Natural killer cell (primary cell): ENCODE measurements around the gene ZNF526. TPM values are rescaled to one million over a fixed set of nuclear protein-coding genes. Genes with fewer than 3 reads are reported as not detected.

Experiments used
- ATAC-seq, 3 donors: fragments of 150-1000 bp in 2 of 3; fragments of 200-7000 bp in 1 of 3; cut with Tn5 transposase; 1 replicate in 1 of 3; 2 replicates in 2 of 3; pipeline ENCODE4 v1.10.0; 2021; ENCODE audit warnings: mild to moderate bottlenecking in 2 of 3, moderate library complexity in 2 of 3
- DNase-seq, 2 donors: peaks; one replicate each; pipeline versions ENCODE4 v3.0.0 to v3.0.0-alpha.2; 2013 to 2021; ENCODE audit warnings: mixed read lengths in 1 of 2
- H3K27ac ChIP-seq: one replicate; pipeline ENCODE4 v1.5.1; 2013; ENCODE audit warnings: mild to moderate bottlenecking, low read length
- H3K27me3 ChIP-seq: one replicate; pipeline ENCODE4 v1.6.1; 2013; ENCODE audit warnings: low read length; ENCODE audit not compliant: control insufficient read depth, insufficient read depth
- H3K36me3 ChIP-seq: one replicate; pipeline ENCODE4 v1.6.1; 2013; ENCODE audit warnings: low read length; ENCODE audit not compliant: control insufficient read depth, insufficient read depth
- H3K4me1 ChIP-seq: one replicate; pipeline ENCODE4 v1.6.1; 2013; ENCODE audit warnings: low read length; ENCODE audit not compliant: control insufficient read depth, insufficient read depth
- H3K4me3 ChIP-seq: one replicate; pipeline ENCODE4 v1.5.1; 2013; ENCODE audit warnings: low read length
- H3K9me3 ChIP-seq: one replicate; pipeline ENCODE4 v1.6.1; 2013; ENCODE audit warnings: low read length; ENCODE audit not compliant: control insufficient read depth, insufficient read depth
- H3K27ac Mint-ChIP-seq, 2 donors: one replicate each; pipeline ENCODE4 v1.8.0; 2022; ENCODE audit warnings: mild to moderate bottlenecking in 2 of 2, mixed read lengths in 2 of 2, moderate library complexity in 1 of 2
- H3K27me3 Mint-ChIP-seq, 2 donors: one replicate each; pipeline ENCODE4 v1.8.0; 2022; ENCODE audit warnings: low read depth in 2 of 2, mixed read lengths in 2 of 2
- H3K36me3 Mint-ChIP-seq: one replicate; pipeline ENCODE4 v1.8.0; 2022; ENCODE audit warnings: mixed read lengths
- H3K4me1 Mint-ChIP-seq, 2 donors: one replicate each; pipeline ENCODE4 v1.8.0; 2022; ENCODE audit warnings: mixed read lengths in 2 of 2
- H3K4me3 Mint-ChIP-seq: one replicate; pipeline ENCODE4 v1.8.0; 2022; ENCODE audit warnings: mild to moderate bottlenecking, moderate library complexity, mixed read lengths
- H3K9me3 Mint-ChIP-seq, 2 donors: one replicate each; pipeline ENCODE4 v1.8.0; 2022; ENCODE audit warnings: mixed read lengths in 2 of 2
- WGBS: methylation state at CpG from one replicate; pipeline ENCODE4 v1.1.7; 2013; ENCODE audit warnings: missing lambda C conversion rate; ENCODE audit not compliant: insufficient coverage; 5-methylcytosine and 5-hydroxymethylcytosine counted together
- intact Hi-C: fragments of 100-400 bp; cut with micrococcal nuclease; formaldehyde crosslinking; loops from one replicate; pipeline ENCODE4 v1.14.2; 2022
- total RNA-seq, 4 donors: library from RNA; stranded (reverse); fragments of 120-200 nt in 1 of 4; gene quantifications; one replicate each; pipeline versions ENCODE4 v1.2.3 to v1.2.4, GENCODE V29; 2013 to 2022
- TF ChIP-seq, protein P1 (sequence below): fragments of 200-600 bp; IDR thresholded peaks from one replicate; pipeline ENCODE4 v1.8.0; 2022; ENCODE audit warnings: antibody characterized with exemption

Gene ZNF526
- total RNA-seq, 3 donors from 2014 or later (not counting 1 experiment from before 2014, with no cell fraction given): 8.8 to 10.6 (median 10.2) TPM

DNA sequence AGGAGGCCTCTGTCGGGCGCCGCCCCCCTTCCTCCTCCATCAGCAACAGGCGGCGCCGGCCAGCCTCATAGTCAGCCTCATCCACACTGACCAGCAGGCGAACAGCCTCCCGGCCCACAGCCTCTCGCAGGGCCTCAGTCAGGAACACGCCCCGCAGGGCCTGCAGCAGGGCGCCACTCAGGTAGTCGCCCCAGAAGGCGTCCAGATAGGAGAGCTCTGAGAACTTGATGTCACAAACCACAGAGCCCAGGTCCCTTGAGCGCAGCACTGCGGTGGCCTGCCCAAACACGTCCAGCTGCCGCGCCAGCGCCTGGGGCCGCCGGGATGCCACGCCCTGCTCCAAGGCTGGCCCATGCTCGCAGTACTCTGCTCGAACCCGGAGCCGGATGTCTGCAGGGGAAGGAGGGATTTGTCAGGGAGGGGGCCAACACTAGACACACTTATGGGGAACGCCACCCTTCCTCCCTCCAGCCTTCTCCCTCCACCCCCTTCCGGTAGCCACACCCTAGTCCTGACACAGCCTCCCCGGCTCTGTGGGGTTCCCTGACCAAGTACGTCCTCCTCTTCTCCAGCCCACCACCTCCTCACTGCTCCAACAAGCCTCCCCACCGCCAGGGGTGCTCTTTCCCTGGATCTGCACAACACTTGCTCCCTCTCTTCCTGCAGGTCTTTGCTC, 20.5 kb upstream of the ZNF526 start:
- Mint-ChIP-seq H3K36me3 (no peaks in the 10 kb centered on the region), H3K4me3 (peak overlapping the region; percentile 88), H3K27me3 (no peaks in the 10 kb centered on the region), H3K9me3 (no peaks in the 10 kb centered on the region), H3K27ac (peak overlapping the region; percentile 91 to 95), H3K4me1 (peaks cover 77 to 79% of the 10 kb centered on the region in 2 donors)
- Histone ChIP-seq H3K27me3 (no peaks in the 10 kb centered on the region), H3K27ac (peak overlapping the region; percentile 90), H3K36me3 (peaks cover 42% of the 10 kb centered on the region), H3K4me3 (peak overlapping the region; percentile 31), H3K9me3 (no peaks in the 10 kb centered on the region), H3K4me1 (peaks cover 93% of the 10 kb centered on the region)
- intact Hi-C loops: loop anchor here (2.0 to 5.0 kb wide), 3 partner anchors 15 to 83 kb away; partner anchors contain the start of gene POU2F2
- TF ChIP-seq, protein P1, sequence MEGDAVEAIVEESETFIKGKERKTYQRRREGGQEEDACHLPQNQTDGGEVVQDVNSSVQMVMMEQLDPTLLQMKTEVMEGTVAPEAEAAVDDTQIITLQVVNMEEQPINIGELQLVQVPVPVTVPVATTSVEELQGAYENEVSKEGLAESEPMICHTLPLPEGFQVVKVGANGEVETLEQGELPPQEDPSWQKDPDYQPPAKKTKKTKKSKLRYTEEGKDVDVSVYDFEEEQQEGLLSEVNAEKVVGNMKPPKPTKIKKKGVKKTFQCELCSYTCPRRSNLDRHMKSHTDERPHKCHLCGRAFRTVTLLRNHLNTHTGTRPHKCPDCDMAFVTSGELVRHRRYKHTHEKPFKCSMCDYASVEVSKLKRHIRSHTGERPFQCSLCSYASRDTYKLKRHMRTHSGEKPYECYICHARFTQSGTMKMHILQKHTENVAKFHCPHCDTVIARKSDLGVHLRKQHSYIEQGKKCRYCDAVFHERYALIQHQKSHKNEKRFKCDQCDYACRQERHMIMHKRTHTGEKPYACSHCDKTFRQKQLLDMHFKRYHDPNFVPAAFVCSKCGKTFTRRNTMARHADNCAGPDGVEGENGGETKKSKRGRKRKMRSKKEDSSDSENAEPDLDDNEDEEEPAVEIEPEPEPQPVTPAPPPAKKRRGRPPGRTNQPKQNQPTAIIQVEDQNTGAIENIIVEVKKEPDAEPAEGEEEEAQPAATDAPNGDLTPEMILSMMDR: peak; percentile 13
- peak; percentile 22 to 40 (median 28) for ATAC-seq
- WGBS: under 1% methylated on average over 30 of the region's 32 CpGs
- peak; percentile 37 to 73 for DNase-seq

DNA sequence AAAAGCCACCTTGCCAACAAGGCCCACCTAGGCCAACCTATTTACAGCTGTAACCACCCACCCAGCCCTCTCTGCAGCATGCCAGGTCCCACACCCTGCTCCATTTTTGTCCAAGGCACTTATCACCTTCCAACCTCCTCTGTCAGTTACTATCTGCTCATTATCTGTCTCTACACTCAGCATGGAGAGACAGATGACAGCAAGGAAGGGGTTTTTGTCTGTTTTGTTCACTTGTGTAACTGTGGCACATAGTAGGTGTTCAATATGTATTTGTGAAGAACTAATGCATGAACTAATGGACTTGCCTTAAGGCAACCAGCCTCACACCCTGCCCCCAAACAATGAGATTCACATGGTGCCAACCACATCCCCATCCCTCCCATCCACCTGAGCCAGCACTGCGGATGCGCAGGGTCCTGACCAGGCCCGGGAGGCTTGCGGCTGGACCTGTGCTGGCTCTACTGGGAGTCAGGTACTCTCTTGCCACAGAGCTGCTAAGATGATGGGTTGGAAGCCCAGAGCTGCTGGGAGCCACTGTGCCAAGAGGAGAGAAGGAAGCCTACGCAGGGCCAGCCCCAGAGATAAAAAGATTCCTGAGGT, 19.9 kb upstream of the ZNF526 start:
- H3K4me3 ChIP-seq: peak overlapping the region; percentile 31
- Mint-ChIP-seq H3K27me3 (no peaks in the 10 kb centered on the region), H3K36me3 (no peaks in the 10 kb centered on the region), H3K9me3 (no peaks in the 10 kb centered on the region), H3K27ac (peak overlapping the region; percentile 91 to 95), H3K4me1 (peaks cover 81 to 83% of the 10 kb centered on the region in 2 donors), H3K4me3 (peak overlapping the region; percentile 88)
- peak overlapping the region; percentile 90 for H3K27ac ChIP-seq
- intact Hi-C loops: loop anchor here (5.0 kb wide), 1 partner anchor 82 kb away; no protein-coding TSS in a partner anchor
- H3K4me1 ChIP-seq: peaks cover 90% of the 10 kb centered on the region
- TF ChIP-seq, protein P1: peak; percentile 4
- H3K36me3 ChIP-seq: peaks cover 47% of the 10 kb centered on the region
- peak in 1 of 3 donors; percentile 4 for ATAC-seq
- no peaks in the 10 kb centered on the region for H3K9me3 ChIP-seq
- no peaks in the 10 kb centered on the region for H3K27me3 ChIP-seq
- WGBS: 60% methylated on average over 5 of the region's 5 CpGs
- peak; percentile 34 to 46 for DNase-seq

DNA sequence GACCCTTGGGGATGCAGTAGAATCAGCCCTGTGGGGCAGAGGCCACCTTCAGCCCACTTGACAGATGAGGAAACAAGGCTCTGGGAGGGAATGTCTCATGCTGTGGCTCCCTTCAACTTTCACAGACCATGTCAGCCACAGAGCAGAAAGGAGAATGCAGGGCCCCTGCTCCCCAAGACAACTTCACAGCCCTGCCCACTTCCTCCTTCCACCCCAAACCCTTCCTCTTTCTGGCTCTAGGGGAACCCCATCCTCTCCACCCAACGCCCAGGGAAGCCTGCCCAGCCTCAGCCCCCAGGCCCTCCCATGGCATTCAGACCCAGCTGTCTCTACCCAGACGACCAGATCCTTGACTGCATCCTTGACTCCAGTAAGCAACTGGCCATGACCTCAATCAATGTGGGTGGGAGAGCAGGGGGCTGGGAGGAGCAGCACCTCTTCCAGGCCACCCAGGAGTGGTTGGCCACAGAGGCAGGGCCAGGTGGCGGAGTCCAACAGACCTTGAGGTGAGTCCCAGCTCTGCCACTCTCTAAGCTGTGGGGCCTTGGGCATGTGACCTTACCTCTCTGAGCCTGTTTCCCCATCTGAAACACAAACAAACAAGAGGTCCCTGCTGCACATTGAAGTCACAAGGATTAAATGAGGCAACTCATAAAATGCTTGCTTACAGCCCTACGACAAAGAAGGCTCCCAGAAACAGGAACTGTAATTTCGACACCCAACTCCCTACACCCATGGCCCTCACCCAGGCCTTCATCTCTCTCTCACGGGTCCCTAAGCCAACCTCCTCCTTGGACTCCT, 18.4 kb upstream of the ZNF526 start:
- H3K27ac Mint-ChIP-seq: peak overlapping the region; percentile 91 to 95
- peak overlapping the region; percentile 88 for H3K4me3 Mint-ChIP-seq
- 3% methylated on average over 6 of the region's 6 CpGs for WGBS
- DNase-seq: peak; percentile 61 to 79
- ATAC-seq: peak; percentile 62 to 81 (median 74)
- no peaks in the 10 kb centered on the region for H3K9me3 Mint-ChIP-seq
- H3K36me3 Mint-ChIP-seq: no peaks in the 10 kb centered on the region
- H3K4me1 ChIP-seq: peaks cover 79% of the 10 kb centered on the region
- intact Hi-C loops: loop anchor here (1.0 to 5.0 kb wide), 2 partner anchors 16 to 81 kb away; partner anchors contain the start of gene DEDD2
- peak overlapping the region; percentile 13 for H3K4me3 ChIP-seq
- H3K27me3 ChIP-seq: no peaks in the 10 kb centered on the region
- TF ChIP-seq, protein P1: no peak
- H3K27me3 Mint-ChIP-seq: no peaks in the 10 kb centered on the region
- H3K9me3 ChIP-seq: no peaks in the 10 kb centered on the region
- peaks cover 51% of the 10 kb centered on the region for H3K36me3 ChIP-seq
- H3K4me1 Mint-ChIP-seq: peaks cover 80 to 84% of the 10 kb centered on the region in 2 donors
- H3K27ac ChIP-seq: peak overlapping the region; percentile 90
